Heart right ventricle (tissue), 16 donors: ENCODE measurements around the gene PLB1. TPM values are rescaled to one million over a fixed set of nuclear protein-coding genes. Genes with fewer than 3 reads are reported as not detected.

Source experiments
- ATAC-seq, 8 donors: fragments of 200-7000 bp; cut with Tn5 transposase; one replicate each; pipeline ENCODE4 v1.9.1; 2020; ENCODE audit warnings: mild to moderate bottlenecking in 8 of 8, moderate library complexity in 8 of 8, moderate number of reproducible peaks in 1 of 8
- DNase-seq, 2 donors: peaks; one replicate each; pipeline ENCODE4 v3.0.0-alpha.2; 2020
- H3K27ac ChIP-seq, 10 donors: fragments of 200-600 bp; sonication (generic) in 2 of 10; one replicate each; pipeline versions ENCODE4 v1.5.0 to v1.8.0; 2020 to 2022; ENCODE audit warnings: mild to moderate bottlenecking in 3 of 10
- H3K27me3 ChIP-seq, 7 donors: fragments of 200-600 bp; one replicate each; pipeline ENCODE4 v1.8.0; 2021 to 2022; ENCODE audit warnings: mild to moderate bottlenecking in 2 of 7
- H3K36me3 ChIP-seq, 9 donors: fragments of 200-600 bp; sonication (generic) in 1 of 9; one replicate each; pipeline versions ENCODE4 v1.5.0 to v1.8.0; 2020 to 2022; ENCODE audit warnings: mild to moderate bottlenecking in 2 of 9
- H3K4me1 ChIP-seq, 9 donors: fragments of 200-600 bp; sonication (generic) in 1 of 9; one replicate each; pipeline versions ENCODE4 v1.5.0 to v1.8.0; 2020 to 2022; ENCODE audit warnings: mild to moderate bottlenecking in 4 of 9
- H3K4me3 ChIP-seq, 10 donors: fragments of 200-600 bp; sonication (generic) in 2 of 10; one replicate each; pipeline versions ENCODE4 v1.5.0 to v1.8.0; 2020 to 2022; ENCODE audit warnings: mild to moderate bottlenecking in 7 of 10, moderate library complexity in 2 of 10
- H3K9me3 ChIP-seq, 11 donors: fragments of 200-600 bp in 10 of 11; sonication (generic) in 2 of 11; one replicate each; pipeline versions ENCODE4 v1.5.0 to v1.8.0; 2013 to 2022; ENCODE audit warnings: mild to moderate bottlenecking in 2 of 11, control low read depth in 1 of 11, moderate library complexity in 1 of 11
- CTCF ChIP-seq, 9 donors: fragments of 200-600 bp; sonication (generic) in 2 of 9; IDR thresholded peaks; one replicate each; pipeline versions ENCODE4 v1.5.0 to v1.8.0; 2021 to 2022; ENCODE audit warnings: antibody characterized with exemption in 9 of 9, mild to moderate bottlenecking in 5 of 9, moderate library complexity in 1 of 9
- WGBS, 2 donors: extraction: QIAGEN DNeasy Blood & Tissue Kit; methylation state at CpG; one replicate each; pipeline ENCODE4 v1.1.7; 2013; ENCODE audit warnings: inconsistent platforms in 1 of 2; 5-methylcytosine and 5-hydroxymethylcytosine counted together
- intact Hi-C, 10 donors: fragments of 100-400 bp; cut with DNase I; formaldehyde crosslinking; loops; one replicate each; pipeline versions ENCODE4 v1.11.1 to v1.14.2; 2022
- polyA plus RNA-seq, 2 donors: library from polyadenylated mRNA; stranded (reverse); fragments of 200-250 nt; gene quantifications; one replicate each; pipeline ENCODE4 v1.2.3, GENCODE V29; 2013
- total RNA-seq, 10 donors: library from RNA; stranded (reverse); fragmentation: NEBNext Ultra II Directional in 3 of 10; extraction: Animal tissue kit (Norgen Biotek cat#: 25700) in 3 of 10; gene quantifications; one replicate each; pipeline versions ENCODE4 v1.2.1 to v1.2.4, GENCODE V29; 2021 to 2023
- donor health status: Arrhythmogenic right ventricular cardiomyopathy.
- donor health status: ischemic (EF 13 %, LVEDD 7.1; RV severe dilation, severe dysfunction).
- donor health status: healthy with polysubstance abuse.
- donor health status: DM: no; HTN: yes; CAD: no.
- donor health status: DM: no; HTN: no; CAD: no.
- donor health status: ischemic (EF 25% LVEDD 6.9; RV normal size, moderate dysfunction).
- donor health status: ischemic (EF 25% LVEDD 5.7; RV mildly dilated, moderate dysfunction).
- donor health status: healthy.
- donor health status: DM: yes; HTN: yes; CAD: no.
- donor health status: Ischemic cardiomyopathy.
- donor health status: ischemic (EF 35%, LVEDD 5.7; RV mildly dilated, moderate dysfunction).
- donor health status: nonischemic (EF 11% LVEDD 7.7; RV severe dilation, severe dysfunction).
- donor health status: DM: yes; HTN: yes; CAD: no.
- donor health status: PGD.
- donor health status: ischemic (EF 29% LVEDD 5.4; RV normal size, mild dysfunction).
- donor health status: nonischemic (EF 23%, LVEDD 6.1; RV moderate dilation, normal function).

PLB1 gene
- total and polyA plus RNA-seq, 12 donors, result 0.34 to 6.1 (median 1.4) TPM

GRCh38 chr2:28557389-28558131 is 61.7 kb downstream of the PLB1 start:
- no peak overlapping the region for H3K4me3 ChIP-seq
- ATAC-seq (peak in 2 of 8 donors; percentile 16 to 48), DNase-seq (no peak)
- TF ChIP-seq CTCF (IDR thresholded peaks at IDR 0.05), result no peak
- intact Hi-C loops, result no loop called here
- H3K4me1 ChIP-seq, result no peaks in the 10 kb centered on the region
- no peaks in the 10 kb centered on the region for H3K27me3 ChIP-seq
- no peaks in the 10 kb centered on the region for H3K36me3 ChIP-seq
- H3K9me3 ChIP-seq, result no peaks in the 10 kb centered on the region
- H3K27ac ChIP-seq, result no peak overlapping the region
- 49 to 59% methylated on average over 6 of the region's 6 CpGs for WGBS, 2 donors

GRCh38 chr2:28558158-28558820 is 62.4 kb downstream of the PLB1 start:
- TF ChIP-seq CTCF (IDR thresholded peaks at IDR 0.05), result no peak
- H3K27ac ChIP-seq, result no peak overlapping the region
- DNase-seq (no peak), ATAC-seq (peak in 2 of 8 donors; percentile 30 to 32)
- 76 to 83% methylated on average over 5 of the region's 5 CpGs for whole genome bisulfite sequencing, 2 donors
- no peak overlapping the region for H3K4me3 ChIP-seq
- no peaks in the 10 kb centered on the region for H3K4me1 ChIP-seq
- no peaks in the 10 kb centered on the region for H3K36me3 ChIP-seq
- no peaks in the 10 kb centered on the region for H3K9me3 ChIP-seq
- H3K27me3 ChIP-seq, result no peaks in the 10 kb centered on the region
- intact Hi-C loops, result no loop called here

- DNase-seq, result no peak
- Histone ChIP-seq H3K27me3 (no peaks in the 10 kb centered on the region), H3K9me3 (no peaks in the 10 kb centered on the region), H3K4me3 (no peak overlapping the region), H3K4me1 (no peaks in the 10 kb centered on the region), H3K36me3 (no peaks in the 10 kb centered on the region), H3K27ac (no peak overlapping the region)
- WGBS, 2 donors, result 58 to 60% methylated on average over 4 of the region's 4 CpGs
- intact Hi-C loops, result no loop called here
- TF ChIP-seq CTCF (IDR thresholded peaks at IDR 0.05), result no peak
- ATAC-seq, result peak in 4 of 8 donors; percentile 39 to 71 (median 64)
Observed at GRCh38 chr2:28558918-28559317, 63.1 kb downstream of the PLB1 start.

- 94 to 100% methylated on average over 1 of the region's 1 CpG for WGBS, 2 donors
- Histone ChIP-seq H3K36me3 (no peaks in the 10 kb centered on the region), H3K27ac (no peak overlapping the region), H3K27me3 (no peaks in the 10 kb centered on the region), H3K9me3 (no peaks in the 10 kb centered on the region), H3K4me3 (no peak overlapping the region), H3K4me1 (peaks cover 0 to 13% (median 4%) of the 10 kb centered on the region in 9 donors)
- ATAC-seq (no peak), DNase-seq (no peak)
- no peak for TF ChIP-seq CTCF (IDR thresholded peaks at IDR 0.05)
- intact Hi-C loops, result loop anchor here in 2 of 10 donors (10.0 kb wide), 2 partner anchors 191 to 251 kb away; partner anchors contain the start of genes PPP1CB (in 1 of the 2) and SPDYA (in 1 of the 2)
Observed at GRCh38 chr2:28563869-28564268, 68.0 kb downstream of the PLB1 start.
